Type B pancreatic cell (in vitro differentiated cells): ENCODE measurements around the gene SHMT2. TPM values are rescaled to one million over a fixed set of nuclear protein-coding genes. Genes with fewer than 3 reads are reported as not detected.

ENCODE experiments used
- DNase-seq: peaks from one replicate; pipeline ENCODE4 v3.0.0; 2021; ENCODE audit warnings: mixed read lengths; ENCODE audit not compliant: unreplicated experiment; ENCODE audit errors: extremely low spot score
- H3K27ac Mint-ChIP-seq: 2 replicates; pipeline ENCODE4 v1.8.0; 2021; ENCODE audit warnings: mild to moderate bottlenecking, mixed read lengths
- H3K27me3 Mint-ChIP-seq: 2 replicates; pipeline ENCODE4 v1.8.0; 2021; ENCODE audit warnings: mixed read lengths
- H3K36me3 Mint-ChIP-seq: 2 replicates; pipeline ENCODE4 v1.8.0; 2021; ENCODE audit warnings: mixed read lengths
- H3K4me1 Mint-ChIP-seq: one replicate; pipeline ENCODE4 v1.8.0; 2021; ENCODE audit warnings: mixed read lengths; ENCODE audit not compliant: unreplicated experiment
- H3K4me3 Mint-ChIP-seq: 2 replicates; pipeline ENCODE4 v1.8.0; 2021; ENCODE audit warnings: mild to moderate bottlenecking, mixed read lengths
- H3K9me3 Mint-ChIP-seq: 2 replicates; pipeline ENCODE4 v1.8.0; 2021; ENCODE audit warnings: mixed read lengths
- total RNA-seq: library from RNA; stranded (reverse); gene quantifications from 2 replicates; pipeline ENCODE4 v1.2.1, GENCODE V29; 2021; ENCODE audit warnings: low replicate concordance
- TF ChIP-seq, protein P1 (sequence below): fragments of 200-600 bp; sonication (generic); conservative IDR thresholded peaks from 2 replicates; pipeline ENCODE4 v1.5.0; 2021; ENCODE audit warnings: antibody characterized with exemption, mild to moderate bottlenecking

Gene SHMT2
- total RNA-seq, 1 donor from 2014 or later, result 131 TPM

DNA sequence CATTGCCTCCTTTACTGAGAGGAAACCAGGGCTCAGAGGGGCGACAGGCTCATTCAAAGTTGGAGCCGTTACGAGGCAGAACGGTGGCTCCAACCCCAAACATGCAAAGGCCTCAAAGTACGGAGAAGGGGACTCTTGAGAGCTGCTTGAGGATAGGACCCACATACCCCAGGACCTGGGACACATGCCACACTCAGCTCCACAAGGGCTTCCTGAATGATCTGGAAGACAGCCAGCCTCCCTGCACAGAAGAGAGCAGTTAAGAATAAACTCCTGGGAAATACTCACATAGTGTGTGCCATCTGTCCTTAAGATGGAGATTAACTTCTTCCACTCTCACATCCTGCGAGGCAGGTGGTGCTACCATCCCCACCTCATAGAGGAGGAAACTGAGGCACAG lies 39.5 kb upstream of the SHMT2 start:
- Mint-ChIP-seq H3K36me3 (peaks cover 11% of the 10 kb centered on the region), H3K4me1 (no peaks in the 10 kb centered on the region), H3K4me3 (no peak overlapping the region), H3K27ac (no peak overlapping the region), H3K9me3 (no peaks in the 10 kb centered on the region), H3K27me3 (no peaks in the 10 kb centered on the region)
- DNase-seq, result no peak
- TF ChIP-seq, protein P1, sequence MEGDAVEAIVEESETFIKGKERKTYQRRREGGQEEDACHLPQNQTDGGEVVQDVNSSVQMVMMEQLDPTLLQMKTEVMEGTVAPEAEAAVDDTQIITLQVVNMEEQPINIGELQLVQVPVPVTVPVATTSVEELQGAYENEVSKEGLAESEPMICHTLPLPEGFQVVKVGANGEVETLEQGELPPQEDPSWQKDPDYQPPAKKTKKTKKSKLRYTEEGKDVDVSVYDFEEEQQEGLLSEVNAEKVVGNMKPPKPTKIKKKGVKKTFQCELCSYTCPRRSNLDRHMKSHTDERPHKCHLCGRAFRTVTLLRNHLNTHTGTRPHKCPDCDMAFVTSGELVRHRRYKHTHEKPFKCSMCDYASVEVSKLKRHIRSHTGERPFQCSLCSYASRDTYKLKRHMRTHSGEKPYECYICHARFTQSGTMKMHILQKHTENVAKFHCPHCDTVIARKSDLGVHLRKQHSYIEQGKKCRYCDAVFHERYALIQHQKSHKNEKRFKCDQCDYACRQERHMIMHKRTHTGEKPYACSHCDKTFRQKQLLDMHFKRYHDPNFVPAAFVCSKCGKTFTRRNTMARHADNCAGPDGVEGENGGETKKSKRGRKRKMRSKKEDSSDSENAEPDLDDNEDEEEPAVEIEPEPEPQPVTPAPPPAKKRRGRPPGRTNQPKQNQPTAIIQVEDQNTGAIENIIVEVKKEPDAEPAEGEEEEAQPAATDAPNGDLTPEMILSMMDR, result no peak

DNA sequence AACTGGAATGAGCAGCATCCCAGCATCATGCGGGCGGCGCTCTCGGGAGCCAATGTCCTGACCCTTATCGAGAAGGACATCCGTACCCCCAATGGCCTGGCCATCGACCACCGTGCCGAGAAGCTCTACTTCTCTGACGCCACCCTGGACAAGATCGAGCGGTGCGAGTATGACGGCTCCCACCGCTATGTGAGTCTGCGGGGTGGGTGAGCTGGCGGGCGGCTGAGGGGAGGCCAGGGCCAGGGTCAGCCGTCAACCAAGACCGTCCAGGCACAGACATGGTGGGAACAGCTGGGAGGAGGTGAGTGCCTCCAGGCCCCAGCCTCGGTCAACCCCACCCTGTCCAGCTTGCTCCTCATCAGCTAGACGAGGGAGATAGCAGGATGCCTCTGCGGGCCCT lies 38.7 kb upstream of the SHMT2 start:
- H3K4me1 Mint-ChIP-seq, result no peaks in the 10 kb centered on the region
- H3K27ac Mint-ChIP-seq, result no peak overlapping the region
- no peak for DNase-seq
- TF ChIP-seq, protein P1, result no peak
- H3K4me3 Mint-ChIP-seq, result no peak overlapping the region
- no peaks in the 10 kb centered on the region for H3K27me3 Mint-ChIP-seq
- no peaks in the 10 kb centered on the region for H3K9me3 Mint-ChIP-seq
- peaks cover 11% of the 10 kb centered on the region for H3K36me3 Mint-ChIP-seq

- no peaks in the 10 kb centered on the region for H3K4me1 Mint-ChIP-seq
- no peak overlapping the region for H3K4me3 Mint-ChIP-seq
- DNase-seq, result no peak
- no peak overlapping the region for H3K27ac Mint-ChIP-seq
- H3K27me3 Mint-ChIP-seq, result no peaks in the 10 kb centered on the region
- TF ChIP-seq, protein P1, result no peak
- H3K9me3 Mint-ChIP-seq, result no peaks in the 10 kb centered on the region
- H3K36me3 Mint-ChIP-seq, result peaks cover 14% of the 10 kb centered on the region
Observed at GRCh38 chr12:57191410-57191809, 38.1 kb upstream of the SHMT2 start.

DNA sequence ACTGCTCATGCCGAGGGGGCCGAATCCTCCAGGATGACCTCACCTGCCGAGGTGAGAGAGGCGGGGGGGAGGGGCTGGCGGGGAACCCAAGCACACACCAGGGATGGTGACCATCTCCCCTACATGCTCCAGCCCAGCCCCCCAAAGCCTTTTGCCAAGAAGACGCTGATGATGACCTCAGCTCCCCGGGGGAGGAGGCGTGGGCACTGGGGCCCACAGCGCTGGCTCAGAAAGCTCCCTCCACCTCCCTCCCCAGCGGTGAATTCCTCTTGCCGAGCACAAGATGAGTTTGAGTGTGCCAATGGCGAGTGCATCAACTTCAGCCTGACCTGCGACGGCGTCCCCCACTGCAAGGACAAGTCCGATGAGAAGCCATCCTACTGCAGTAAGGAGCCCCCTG lies 36.6 kb upstream of the SHMT2 start:
- Mint-ChIP-seq H3K27ac (no peak overlapping the region), H3K9me3 (no peaks in the 10 kb centered on the region), H3K4me1 (no peaks in the 10 kb centered on the region), H3K4me3 (no peak overlapping the region), H3K27me3 (no peaks in the 10 kb centered on the region), H3K36me3 (peaks cover 22% of the 10 kb centered on the region)
- TF ChIP-seq, protein P1, result no peak
- DNase-seq, result no peak

GRCh38 chr12:57193706-57194245 lies 35.7 kb upstream of the SHMT2 start:
- peaks cover 25% of the 10 kb centered on the region for H3K36me3 Mint-ChIP-seq
- no peak overlapping the region for H3K27ac Mint-ChIP-seq
- H3K9me3 Mint-ChIP-seq, result no peaks in the 10 kb centered on the region
- no peak overlapping the region for H3K4me3 Mint-ChIP-seq
- no peaks in the 10 kb centered on the region for H3K27me3 Mint-ChIP-seq
- H3K4me1 Mint-ChIP-seq, result no peaks in the 10 kb centered on the region
- no peak for DNase-seq
- TF ChIP-seq, protein P1, result no peak

DNA sequence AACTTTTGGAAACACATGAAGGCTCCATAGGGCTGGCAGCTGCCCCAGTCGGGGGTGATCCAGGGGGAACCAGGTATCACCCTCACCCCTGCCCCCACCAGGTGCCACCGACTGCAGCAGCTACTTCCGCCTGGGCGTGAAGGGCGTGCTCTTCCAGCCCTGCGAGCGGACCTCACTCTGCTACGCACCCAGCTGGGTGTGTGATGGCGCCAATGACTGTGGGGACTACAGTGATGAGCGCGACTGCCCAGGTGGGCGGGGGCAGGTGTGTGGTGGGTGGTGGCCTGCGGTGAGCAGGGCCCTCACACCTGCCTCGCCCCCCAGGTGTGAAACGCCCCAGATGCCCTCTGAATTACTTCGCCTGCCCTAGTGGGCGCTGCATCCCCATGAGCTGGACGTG lies 35.3 kb upstream of the SHMT2 start:
- no peaks in the 10 kb centered on the region for H3K4me1 Mint-ChIP-seq
- TF ChIP-seq, protein P1, result no peak
- no peaks in the 10 kb centered on the region for H3K9me3 Mint-ChIP-seq
- H3K27me3 Mint-ChIP-seq, result no peaks in the 10 kb centered on the region
- no peak for DNase-seq
- H3K4me3 Mint-ChIP-seq, result no peak overlapping the region
- no peak overlapping the region for H3K27ac Mint-ChIP-seq
- peaks cover 25% of the 10 kb centered on the region for H3K36me3 Mint-ChIP-seq
